ENCODE measurements around the gene MTUS2. TPM values are rescaled to one million over a fixed set of nuclear protein-coding genes. Genes with fewer than 3 reads are reported as not detected.

Gene MTUS2
- total and polyA plus RNA-seq, 2 experiments from 2014 or later, result 0.27 to 0.38 TPM

- Histone ChIP-seq H3K9me2 (ENCODE audit: insufficient read depth) (no peaks in the 10 kb centered on the region), H2AFZ (0 out of 2 replicates have a peak overlapping the region, but pooled peaks have one; percentile 8), H3K4me2 (no peak overlapping the region), H4K20me1 (replicated peaks; ENCODE audit: insufficient read depth) (no peaks in the 10 kb centered on the region), H3K79me2 (replicated peaks; ENCODE audit: insufficient read depth) (no peaks in the 10 kb centered on the region), H3K36me3 (ENCODE audit: insufficient read depth) (no peaks in the 10 kb centered on the region), H3K27me3 (ENCODE audit: insufficient read depth) (no peaks in the 10 kb centered on the region), H3F3A (replicated peaks; ENCODE audit: low read depth) (no peaks in the 10 kb centered on the region), H3K27ac (ENCODE audit: low read depth) (no peak overlapping the region), H3K4me1 (ENCODE audit: insufficient read depth) (no peaks in the 10 kb centered on the region), H3K4me3 (no peak overlapping the region)
- Mint-ChIP-seq H3K4me3 (no peak overlapping the region), H3K36me3 (ENCODE audit: low read depth) (no peaks in the 10 kb centered on the region), H3K4me1 (no peaks in the 10 kb centered on the region; the same call in 2 of the 3 replicates), H3K27ac (no peak overlapping the region), H3K27me3 (ENCODE audit: insufficient read depth, low read depth, poor library complexity) (peaks cover 2% of the 10 kb centered on the region), H3K9me3 (no peaks in the 10 kb centered on the region)
- TF ChIP-seq, protein P1, sequence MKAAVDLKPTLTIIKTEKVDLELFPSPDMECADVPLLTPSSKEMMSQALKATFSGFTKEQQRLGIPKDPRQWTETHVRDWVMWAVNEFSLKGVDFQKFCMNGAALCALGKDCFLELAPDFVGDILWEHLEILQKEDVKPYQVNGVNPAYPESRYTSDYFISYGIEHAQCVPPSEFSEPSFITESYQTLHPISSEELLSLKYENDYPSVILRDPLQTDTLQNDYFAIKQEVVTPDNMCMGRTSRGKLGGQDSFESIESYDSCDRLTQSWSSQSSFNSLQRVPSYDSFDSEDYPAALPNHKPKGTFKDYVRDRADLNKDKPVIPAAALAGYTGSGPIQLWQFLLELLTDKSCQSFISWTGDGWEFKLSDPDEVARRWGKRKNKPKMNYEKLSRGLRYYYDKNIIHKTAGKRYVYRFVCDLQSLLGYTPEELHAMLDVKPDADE (IDR thresholded peaks at IDR 0.05), result no peak
- DNase-seq (ENCODE audit: low spot score), result no peak
- ATAC-seq, result no peak
Measured at GRCh38 chr13:28978574-28978973, 158.4 kb downstream of the MTUS2 start.

GRCh38 chr13:28981530-28981929 lies 161.4 kb downstream of the MTUS2 start:
- Mint-ChIP-seq H3K27me3 (ENCODE audit: insufficient read depth, low read depth, poor library complexity) (peaks cover 3% of the 10 kb centered on the region), H3K27ac (no peak overlapping the region), H3K9me3 (no peaks in the 10 kb centered on the region)

More at GRCh38 chr13:28981530-28981929, 161.4 kb downstream of the MTUS2 start:
- DNase-seq (ENCODE audit: low spot score) (no peak), ATAC-seq (no peak)
- Histone ChIP-seq H2AFZ (no peak overlapping the region), H3K4me1 (ENCODE audit: insufficient read depth) (no peaks in the 10 kb centered on the region), H3K79me2 (replicated peaks; ENCODE audit: insufficient read depth) (no peaks in the 10 kb centered on the region), H3K36me3 (ENCODE audit: insufficient read depth) (no peaks in the 10 kb centered on the region), H3K27me3 (ENCODE audit: insufficient read depth) (no peaks in the 10 kb centered on the region), H3K4me2 (no peak overlapping the region), H3F3A (replicated peaks; ENCODE audit: low read depth) (no peaks in the 10 kb centered on the region), H4K20me1 (replicated peaks; ENCODE audit: insufficient read depth) (no peaks in the 10 kb centered on the region), H3K9me2 (ENCODE audit: insufficient read depth) (no peaks in the 10 kb centered on the region), H3K4me3 (no peak overlapping the region), H3K27ac (ENCODE audit: low read depth) (no peak overlapping the region)
- Mint-ChIP-seq H3K36me3 (ENCODE audit: low read depth) (no peaks in the 10 kb centered on the region), H3K4me1 (peaks cover 3% of the 10 kb centered on the region; the same call in 1 of the 3 replicates), H3K4me3 (no peak overlapping the region)
- TF ChIP-seq CREB1 (CRISPR knock-in tag; IDR thresholded peaks at IDR 0.05; ENCODE audit: low read depth) (no peak), REST (IDR thresholded peaks at IDR 0.05; ENCODE audit: unreplicated experiment) (no peak), EZH2 (IDR thresholded peaks at IDR 0.05; ENCODE audit: low read depth, unreplicated experiment) (no peak), ZNF331 (CRISPR knock-in tag; IDR thresholded peaks at IDR 0.05; ENCODE audit: low read depth) (no peak), POLR2AphosphoS5 (IDR thresholded peaks at IDR 0.05; ENCODE audit: low read depth) (no peak)
- TF ChIP-seq, protein P1 (IDR thresholded peaks at IDR 0.05), result no peak
